ENCODE data around the gene CAMLG. TPM values are rescaled to one million over a fixed set of nuclear protein-coding genes. Genes with fewer than 3 reads are reported as not detected.
A peak's percentile ranks its signal among the peaks of the same experiment; 100 is the strongest.

The CAMLG gene
- total and polyA plus RNA-seq, 9 of the 15 experiments (the other 6 are each of a cell fraction or from before 2014, with no cell fraction given) = 11.3 to 22.0 (median 16.3) TPM

DNA sequence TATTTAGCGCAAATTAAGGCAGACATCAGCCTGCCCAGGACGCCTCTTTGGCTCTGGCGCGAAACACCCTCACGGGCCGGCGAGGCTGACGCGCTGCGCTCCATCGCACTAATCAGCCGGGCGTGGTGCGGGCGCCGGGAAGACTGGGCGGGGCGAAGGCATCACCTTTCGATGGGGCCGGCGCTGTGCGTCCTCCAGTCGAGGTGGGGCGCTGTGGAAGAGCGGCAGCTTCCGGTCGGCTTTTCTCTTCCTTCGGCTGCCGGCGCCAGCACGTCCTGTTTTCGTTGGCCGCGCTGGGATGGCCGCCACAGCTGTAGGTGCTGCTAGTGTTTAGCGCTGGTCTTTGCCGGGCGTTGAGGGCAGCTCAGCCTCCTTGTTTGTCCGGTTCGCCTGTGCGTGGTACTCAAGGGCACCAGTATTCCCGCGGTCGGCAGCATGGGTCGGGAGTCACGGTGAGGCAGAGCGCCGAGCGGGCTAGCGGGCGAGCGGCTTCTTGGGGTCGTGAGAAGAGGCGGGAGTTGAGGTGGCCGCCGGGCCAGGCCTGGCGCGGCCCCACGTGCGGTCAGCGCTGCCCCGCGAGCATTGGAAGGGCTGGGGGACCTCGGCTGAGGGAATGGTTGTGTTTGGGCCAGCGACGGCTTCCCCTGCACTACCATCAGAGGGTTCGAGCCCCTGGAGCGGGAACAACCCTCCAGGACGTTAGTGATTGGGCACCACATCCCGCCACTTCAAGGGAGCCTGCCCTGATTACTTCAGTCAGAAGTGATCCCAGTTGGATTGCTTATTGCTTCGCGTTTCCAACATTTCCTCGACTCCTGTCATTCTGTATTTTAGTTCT, 20.4 kb downstream of the CAMLG start, which contains the start of gene DDX46 (continued):
- TF ChIP-seq CHAMP1 (IDR thresholded peaks at IDR 0.05) (peak; percentile 50), ZBTB43 (CRISPR knock-in tag; IDR thresholded peaks at IDR 0.05) (no peak), ZNF174 (CRISPR knock-in tag; IDR thresholded peaks at IDR 0.05) (no peak), NFXL1 (CRISPR knock-in tag; IDR thresholded peaks at IDR 0.05) (no peak), TAF7 (tag; IDR thresholded peaks at IDR 0.05) (peak; percentile 88), XRCC4 (IDR thresholded peaks at IDR 0.05; ENCODE audit: extremely low read depth, insufficient read depth, insufficient read length) (no peak)
- TF ChIP-seq, protein P1, sequence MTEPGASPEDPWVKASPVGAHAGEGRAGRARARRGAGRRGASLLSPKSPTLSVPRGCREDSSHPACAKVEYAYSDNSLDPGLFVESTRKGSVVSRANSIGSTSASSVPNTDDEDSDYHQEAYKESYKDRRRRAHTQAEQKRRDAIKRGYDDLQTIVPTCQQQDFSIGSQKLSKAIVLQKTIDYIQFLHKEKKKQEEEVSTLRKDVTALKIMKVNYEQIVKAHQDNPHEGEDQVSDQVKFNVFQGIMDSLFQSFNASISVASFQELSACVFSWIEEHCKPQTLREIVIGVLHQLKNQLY (CRISPR knock-in tag; conservative IDR thresholded peaks at IDR 0.05) = 0 out of 4 replicates have a peak, but pooled peaks of 1 of the 2 experiments have one; percentile 44
- TF ChIP-seq, protein P2, sequence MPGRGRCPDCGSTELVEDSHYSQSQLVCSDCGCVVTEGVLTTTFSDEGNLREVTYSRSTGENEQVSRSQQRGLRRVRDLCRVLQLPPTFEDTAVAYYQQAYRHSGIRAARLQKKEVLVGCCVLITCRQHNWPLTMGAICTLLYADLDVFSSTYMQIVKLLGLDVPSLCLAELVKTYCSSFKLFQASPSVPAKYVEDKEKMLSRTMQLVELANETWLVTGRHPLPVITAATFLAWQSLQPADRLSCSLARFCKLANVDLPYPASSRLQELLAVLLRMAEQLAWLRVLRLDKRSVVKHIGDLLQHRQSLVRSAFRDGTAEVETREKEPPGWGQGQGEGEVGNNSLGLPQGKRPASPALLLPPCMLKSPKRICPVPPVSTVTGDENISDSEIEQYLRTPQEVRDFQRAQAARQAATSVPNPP (IDR thresholded peaks at IDR 0.05; ENCODE audit: borderline replicate concordance, insufficient read depth, insufficient read length) = no peak

All from K562 (cell line).